ENCODE measurements around the gene KLB.
"Not testable (repeated sequence)": the region's sequence is repeated elsewhere in the genome, so short reads cannot be mapped to it uniquely, and the experiment has no call there.

Gene KLB

GRCh38 chr4:39426728-39427127 is 20.0 kb downstream of the KLB start:
- DNase-seq (ENCODE audit: low read depth): no peak

- no peak for DNase-seq (ENCODE audit: low read depth)
Measured at GRCh38 chr4:39427520-39428114, 20.9 kb downstream of the KLB start.

- DNase-seq (ENCODE audit: low read depth): no peak
Measured at GRCh38 chr4:39429476-39430334, 23.0 kb downstream of the KLB start.

- no peak for DNase-seq (ENCODE audit: low read depth)
Measured at GRCh38 chr4:39433878-39434492, 27.3 kb downstream of the KLB start.

- DNase-seq (ENCODE audit: low read depth): no peak
Measured at GRCh38 chr4:39435659-39436563, 29.2 kb downstream of the KLB start.

GRCh38 chr4:39441593-39441992 is 34.9 kb downstream of the KLB start:
- no peak for DNase-seq (ENCODE audit: low read depth)

GRCh38 chr4:39442998-39443397 is 36.3 kb downstream of the KLB start:
- no peak for DNase-seq (ENCODE audit: low read depth)

- DNase-seq (ENCODE audit: low read depth): no peak
Measured at GRCh38 chr4:39446483-39446841, 39.7 kb downstream of the KLB start.

GRCh38 chr4:39446842-39447573 is 40.3 kb downstream of the KLB start:
- peak; percentile 28 for DNase-seq (ENCODE audit: low read depth)

GRCh38 chr4:39450618-39451017 is 43.9 kb downstream of the KLB start:
- no peak for DNase-seq (ENCODE audit: low read depth)

GRCh38 chr4:39451423-39452023 is 44.8 kb downstream of the KLB start:
- no peak for DNase-seq (ENCODE audit: low read depth)

GRCh38 chr4:39452153-39452859 is 45.6 kb downstream of the KLB start:
- DNase-seq (ENCODE audit: low read depth): no peak

- DNase-seq (ENCODE audit: low read depth): no peak
Measured at GRCh38 chr4:39452860-39453587, 46.3 kb downstream of the KLB start.

GRCh38 chr4:39453738-39454137 is 47.0 kb downstream of the KLB start:
- no peak for DNase-seq (ENCODE audit: low read depth)

GRCh38 chr4:39455486-39455885 is 48.8 kb downstream of the KLB start:
- DNase-seq (ENCODE audit: low read depth): no peak

- no peak for DNase-seq (ENCODE audit: low read depth)
Measured at GRCh38 chr4:39456946-39457763, 50.4 kb downstream of the KLB start.

GRCh38 chr4:39458161-39458504 is 51.4 kb downstream of the KLB start:
- DNase-seq (ENCODE audit: low read depth): not testable (repeated sequence)

GRCh38 chr4:39458505-39459300 is 52.0 kb downstream of the KLB start, which contains the start of the genes LIAS and RPL9:
TSS of gene LIAS (plus strand) at chr4:39459056. CDS start at chr4:39459118, 62 bp downstream.
TSS of gene RPL9 (minus strand) at chr4:39458922. CDS start at chr4:39458439, 483 bp downstream.
- DNase-seq (ENCODE audit: low read depth): peak; percentile 99

All from ELR (cell line).